GM21515 (cell line): ENCODE results near the gene NRGN.

ENCODE experiments used
- ATAC-seq: cut with Tn5 transposase; IDR thresholded peaks from one replicate; pipeline ENCODE4 v1.9.1; 2021; ENCODE audit not compliant: unreplicated experiment

Gene NRGN

GRCh38 chr11:124738713-124739478, 846 bp upstream of the NRGN start:
- no peak for ATAC-seq

- peak; percentile 25 for ATAC-seq
Observed at GRCh38 chr11:124740277-124740882, 638 bp downstream of the NRGN start.

GRCh38 chr11:124742555-124742954, 2.8 kb downstream of the NRGN start:
- ATAC-seq = no peak

GRCh38 chr11:124743050-124743449, 3.3 kb downstream of the NRGN start:
- ATAC-seq = no peak

GRCh38 chr11:124745270-124745834, 5.6 kb downstream of the NRGN start:
- no peak for ATAC-seq

GRCh38 chr11:124745835-124746620, 6.3 kb downstream of the NRGN start:
- peak; percentile 18 for ATAC-seq

GRCh38 chr11:124746621-124747243, 7.0 kb downstream of the NRGN start:
- ATAC-seq = peak; percentile 92

GRCh38 chr11:124747406-124748099, 7.8 kb downstream of the NRGN start:
- ATAC-seq = no peak

GRCh38 chr11:124748100-124748418, 8.3 kb downstream of the NRGN start:
- no peak for ATAC-seq

GRCh38 chr11:124748481-124749343, 9.0 kb downstream of the NRGN start:
- ATAC-seq = no peak

- no peak for ATAC-seq
Observed at GRCh38 chr11:124749912-124750311, 10.2 kb downstream of the NRGN start.

GRCh38 chr11:124751391-124751740, 11.6 kb downstream of the NRGN start:
- no peak for ATAC-seq

GRCh38 chr11:124751741-124752470, 12.2 kb downstream of the NRGN start, which contains the start of gene VSIG2:
VSIG2 (minus strand) TSS chr11:124752255; CDS start chr11:124752137, 118 bp downstream.
- ATAC-seq = no peak

GRCh38 chr11:124752471-124753102, 12.8 kb downstream of the NRGN start:
- no peak for ATAC-seq

GRCh38 chr11:124753205-124753604, 13.5 kb downstream of the NRGN start:
- ATAC-seq = no peak

GRCh38 chr11:124753624-124754023, 13.9 kb downstream of the NRGN start:
- no peak for ATAC-seq

- ATAC-seq = no peak
Observed at GRCh38 chr11:124754309-124754708, 14.6 kb downstream of the NRGN start.

GRCh38 chr11:124754710-124755109, 15.0 kb downstream of the NRGN start:
- ATAC-seq = no peak
